Measurements from ENCODE around the gene NUP98. TPM values are rescaled to one million over a fixed set of nuclear protein-coding genes. Genes with fewer than 3 reads are reported as not detected.
"Not testable (repeated sequence)": the region's sequence is repeated elsewhere in the genome, so short reads cannot be mapped to it uniquely, and the experiment has no call there.

Gene NUP98
- polyA plus RNA-seq, 5 donors: 57.9 to 79.0 (median 65.4) TPM

GRCh38 chr11:3802011-3802790 is 4.8 kb upstream of the NUP98 start:
- DNase-seq: no peak

GRCh38 chr11:3799873-3800272 is 2.5 kb upstream of the NUP98 start:
- no peak for DNase-seq

DNA sequence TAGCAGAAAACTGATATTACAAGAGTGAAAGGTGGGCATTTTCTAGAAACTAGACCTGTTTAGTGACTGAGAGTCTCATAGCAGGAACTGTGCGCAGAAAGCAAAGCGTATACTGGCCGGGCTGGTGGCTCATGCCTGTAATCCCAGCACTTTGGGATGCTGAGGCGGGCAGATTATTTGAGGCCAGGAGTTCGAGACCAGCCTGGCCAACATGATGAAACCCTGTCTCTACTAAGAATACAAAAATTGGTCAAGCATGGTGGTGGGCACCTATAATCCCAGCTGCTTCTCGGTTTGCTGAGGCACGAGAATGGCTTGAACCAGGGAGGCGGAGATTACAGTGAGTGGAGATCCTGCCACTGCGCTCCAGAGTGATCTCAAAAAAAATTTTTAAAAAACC is 1.8 kb upstream of the NUP98 start:
- no peak for DNase-seq

DNA sequence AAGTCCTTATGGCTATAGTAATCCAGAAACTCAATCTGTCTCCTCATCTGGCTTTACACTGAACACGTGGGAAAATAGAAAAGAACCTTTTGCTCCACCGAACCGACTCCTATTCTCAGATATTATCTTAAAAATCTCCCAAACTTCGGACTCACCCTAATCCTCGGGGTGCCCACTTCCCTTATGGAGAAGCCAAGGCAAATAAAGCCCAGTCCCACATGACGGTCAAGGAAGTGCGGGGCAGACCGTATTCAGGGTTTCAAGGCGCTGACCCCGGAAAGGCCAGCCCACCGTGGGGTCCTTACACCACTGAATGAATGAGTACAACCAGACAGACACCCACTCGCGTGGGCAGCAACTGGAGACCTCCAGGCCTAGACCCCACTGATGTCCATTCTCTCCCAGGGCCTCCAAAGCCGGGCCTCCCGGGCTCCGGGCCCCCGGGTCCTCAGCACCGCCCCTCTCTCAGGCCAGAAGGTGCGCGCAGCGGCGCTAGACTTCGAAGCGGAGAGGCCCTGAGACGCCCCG is 489 bp downstream of the NUP98 start:
- DNase-seq: peak in 1 of 2 donors; percentile 11

DNA sequence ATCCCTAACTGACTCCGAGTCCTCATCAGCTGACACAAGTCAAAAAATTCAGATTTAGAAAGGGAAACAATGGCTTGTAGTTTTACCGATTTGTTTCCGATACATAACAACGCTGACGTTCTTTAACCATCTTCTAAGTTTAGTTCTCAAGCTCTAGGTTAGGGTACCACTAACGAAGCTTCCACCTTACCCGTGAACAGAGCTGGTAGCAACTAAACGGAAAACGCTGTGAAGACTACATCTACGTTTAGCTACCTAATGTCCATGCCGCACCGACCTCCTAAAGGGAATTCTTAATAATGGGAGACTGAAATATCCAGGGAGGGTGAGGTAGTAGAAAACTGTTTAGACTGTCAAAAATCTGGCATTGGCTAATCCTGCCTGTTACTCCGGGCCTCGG is 1.0 kb downstream of the NUP98 start:
- no peak for DNase-seq

DNA sequence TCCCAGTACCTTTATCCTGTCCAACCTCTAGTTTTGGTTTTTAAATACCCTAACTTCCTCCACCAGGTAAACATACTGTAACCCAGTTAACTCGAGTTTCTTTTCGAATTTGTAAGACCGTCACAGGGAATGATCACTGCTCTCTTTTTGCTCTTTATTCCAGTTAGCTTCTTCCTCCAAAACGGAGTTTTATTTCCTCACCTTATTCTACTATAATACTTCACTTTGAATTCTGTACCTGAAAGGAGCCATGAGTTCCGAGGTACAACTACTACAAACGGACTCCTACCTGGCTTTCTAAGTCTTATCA is 1.4 kb downstream of the NUP98 start:
- no peak for DNase-seq

- DNase-seq: no peak
These were observed 2.0 kb downstream of the NUP98 start for GRCh38 chr11:3795131-3796001.

- not testable (repeated sequence) for DNase-seq
These were observed 3.0 kb downstream of the NUP98 start for GRCh38 chr11:3794387-3794786.

- peak; percentile 48 to 72 for DNase-seq
These were observed 10.4 kb downstream of the NUP98 start for GRCh38 chr11:3786781-3787428.

DNA sequence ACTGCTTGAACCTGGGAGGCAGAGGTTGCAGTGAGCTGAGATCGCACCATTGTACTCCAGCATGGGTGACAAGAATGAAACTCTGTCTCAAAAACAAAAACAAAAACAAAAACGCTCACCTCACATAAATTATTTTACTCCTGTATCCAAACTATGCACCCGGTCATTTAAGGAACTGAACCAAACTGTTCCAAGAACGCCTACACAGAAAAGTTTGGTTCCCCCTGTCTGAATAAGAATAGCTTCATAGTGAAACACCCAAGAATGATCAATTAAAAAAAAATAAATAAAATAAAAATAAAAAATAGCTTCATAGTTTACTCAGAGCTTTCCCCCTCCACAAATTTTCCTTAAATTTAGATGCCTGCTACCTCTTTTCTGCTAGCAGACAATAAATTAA is 13.7 kb downstream of the NUP98 start:
- no peak for DNase-seq

GRCh38 chr11:3782963-3783362 is 14.4 kb downstream of the NUP98 start:
- no peak for DNase-seq

- DNase-seq: no peak
These were observed 15.9 kb downstream of the NUP98 start for GRCh38 chr11:3781423-3781822.

DNA sequence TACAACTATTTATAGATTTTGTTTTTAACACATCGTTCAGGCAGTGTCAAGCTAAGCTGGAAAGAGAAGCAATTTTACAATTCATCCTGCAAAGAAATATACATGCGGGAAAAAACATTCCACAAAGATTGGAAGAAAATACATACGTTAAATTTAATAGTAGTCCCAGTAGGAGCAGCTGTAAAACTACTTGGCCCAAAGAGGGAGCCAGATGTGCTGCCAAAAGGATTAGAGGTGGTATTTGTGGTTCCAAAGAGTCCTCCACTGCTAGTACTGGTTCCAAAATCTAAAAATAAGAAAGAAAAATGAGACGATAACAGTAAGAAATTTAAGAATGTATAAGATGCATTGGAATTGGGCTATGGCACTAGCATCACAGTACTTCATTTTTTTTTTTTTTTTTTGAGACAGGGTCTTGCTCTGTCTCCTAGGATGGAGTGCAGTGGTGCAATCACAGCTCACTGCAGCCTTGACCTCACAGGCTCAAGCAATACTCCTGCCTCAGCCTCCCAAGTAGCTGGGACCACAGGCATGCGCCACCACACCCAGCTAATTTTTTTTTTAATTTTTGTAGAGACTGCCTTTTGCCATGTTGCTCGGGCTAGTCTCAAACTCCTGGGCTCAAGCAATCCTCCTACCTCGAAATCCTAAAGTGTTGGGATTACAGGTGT is 21.5 kb downstream of the NUP98 start:
- DNase-seq: no peak

GRCh38 chr11:3773180-3773579 is 24.2 kb downstream of the NUP98 start:
- no peak for DNase-seq

DNA sequence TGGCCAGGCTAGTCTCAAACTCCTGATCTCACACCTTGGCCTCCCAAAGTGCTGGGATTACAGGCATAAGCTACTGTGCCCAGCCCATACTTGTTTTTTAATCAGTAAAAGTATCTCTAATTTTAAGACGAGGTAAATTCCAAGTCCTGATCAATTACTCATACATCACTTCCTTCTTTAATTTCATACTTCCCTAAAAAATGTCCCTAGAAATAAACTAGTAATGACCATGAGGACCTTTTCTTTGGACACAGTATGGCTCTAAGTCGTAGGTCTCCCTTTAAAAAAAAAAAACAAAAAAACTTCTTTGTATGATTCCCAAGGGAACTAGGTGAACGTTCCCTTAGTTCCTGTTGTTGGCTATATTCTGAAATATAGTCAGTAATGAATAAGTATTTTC is 29.8 kb downstream of the NUP98 start:
- no peak for DNase-seq

- DNase-seq: not testable (repeated sequence)
These were observed 30.5 kb downstream of the NUP98 start for GRCh38 chr11:3766836-3767235.

- DNase-seq: no peak
These were observed 33.1 kb downstream of the NUP98 start for GRCh38 chr11:3764266-3764665.

DNA sequence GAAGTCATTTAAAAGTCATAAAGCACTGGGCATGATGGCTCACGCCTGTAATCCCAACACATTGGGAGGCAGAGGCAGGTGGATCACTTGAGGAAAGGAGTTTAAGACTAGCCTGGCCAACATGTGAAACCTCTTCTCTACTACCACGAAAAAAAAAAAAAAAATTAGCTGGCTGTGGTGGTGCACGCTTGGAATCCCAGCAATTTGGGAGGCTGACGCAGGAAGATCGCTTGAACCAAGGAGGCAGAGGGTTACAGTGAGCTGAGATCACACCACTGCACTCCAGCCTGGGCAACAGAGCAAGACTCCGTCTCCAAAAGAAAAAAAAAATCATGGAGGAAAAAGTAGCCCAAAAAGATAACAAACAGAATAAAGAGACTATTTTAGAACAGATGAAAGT is 42.2 kb downstream of the NUP98 start:
- no peak for DNase-seq

DNA sequence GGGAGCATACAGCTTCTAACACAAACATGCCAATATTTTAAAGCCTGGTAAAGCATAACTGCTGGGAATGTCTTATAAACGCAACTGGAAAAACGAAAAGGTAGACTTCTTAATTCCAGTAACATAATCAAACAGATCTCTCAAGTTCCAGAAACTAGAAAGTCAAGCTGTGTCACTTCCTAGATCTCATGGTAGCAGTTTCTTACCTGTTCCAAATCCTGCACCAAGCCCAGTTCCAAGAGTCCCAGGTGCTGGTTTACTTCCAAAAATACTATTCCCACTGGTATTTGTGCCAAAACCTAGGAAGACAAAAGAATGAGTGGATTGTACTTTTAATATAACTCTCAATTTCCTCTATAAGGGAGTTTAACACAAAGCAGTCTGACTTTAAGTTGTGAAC is 44.2 kb downstream of the NUP98 start:
- no peak for DNase-seq

DNA sequence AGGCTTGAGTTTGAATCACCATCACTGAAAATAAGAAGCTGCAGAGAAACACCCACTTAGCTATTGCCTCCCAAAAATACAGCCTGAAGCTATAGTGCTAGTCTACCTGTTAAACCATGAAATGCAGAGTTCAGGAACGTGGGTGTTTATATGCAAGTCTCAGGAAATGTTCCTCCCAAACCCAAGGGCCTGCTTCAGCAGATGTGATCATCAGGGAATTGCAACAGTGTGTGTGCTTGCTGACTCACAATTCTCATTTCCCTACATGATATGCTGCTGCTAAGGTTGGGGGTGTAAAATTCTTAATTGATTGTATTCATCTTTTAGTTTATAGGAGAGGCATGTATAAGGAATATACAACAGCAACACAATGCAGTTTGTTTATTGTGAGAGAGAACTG is 49.6 kb downstream of the NUP98 start:
- no peak for DNase-seq

DNA sequence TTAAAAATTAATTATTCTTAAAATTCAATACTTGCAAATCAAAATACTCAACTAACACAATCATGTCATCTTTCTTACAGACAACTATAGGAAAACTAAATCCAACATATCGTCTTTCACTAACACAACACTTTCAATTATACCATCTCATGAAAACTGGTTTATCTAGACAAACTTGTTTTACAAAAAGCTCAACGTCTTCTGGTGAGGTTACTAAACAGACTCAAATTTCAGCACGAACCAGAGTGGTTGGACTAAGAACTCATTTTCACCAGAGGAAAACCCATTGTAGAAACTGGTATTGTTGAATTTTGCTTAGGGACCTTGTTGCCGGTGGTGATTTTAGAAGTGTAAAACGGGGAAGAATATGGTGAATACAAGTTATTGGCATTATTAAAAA is 52.2 kb downstream of the NUP98 start:
- DNase-seq: peak; percentile 18 to 20

GRCh38 chr11:3738723-3739122 is 58.6 kb downstream of the NUP98 start:
- DNase-seq: no peak
